Activated naive CD4-positive, alpha-beta T cell treated with anti-CD3 and anti-CD28 coated beads for 36 hours (primary cell): ENCODE data around the gene GAN. TPM values are rescaled to one million over a fixed set of nuclear protein-coding genes. Genes with fewer than 3 reads are reported as not detected.

Experiments used
- total RNA-seq, 2 experiments: library from RNA; stranded (reverse); gene quantifications; one replicate each; pipeline ENCODE4 v1.2.3, GENCODE V29; 2021

Gene GAN
- total RNA-seq, 2 experiments from 2014 or later, result 10.6 to 11.3 TPM

Other genes with a start within 250 kb of the GAN start
- gene C16orf46, start 237.7 kb upstream of the GAN start, total RNA-seq, result under 1 TPM in 1 of 2 experiments, not detected in 1; 0.74 TPM
- 10 to 100 TPM; 25.7 to 27.4 TPM for gene GCSH, start 218.6 kb upstream of the GAN start, total RNA-seq
- not detected for gene BCO1, start 76.3 kb upstream of the GAN start, total RNA-seq
- gene CMIP, start 129.8 kb downstream of the GAN start, total RNA-seq, result 10 to 100 TPM; 28.6 to 28.8 TPM